Measurements from ENCODE around the gene DENND1A.

The DENND1A gene

DNA sequence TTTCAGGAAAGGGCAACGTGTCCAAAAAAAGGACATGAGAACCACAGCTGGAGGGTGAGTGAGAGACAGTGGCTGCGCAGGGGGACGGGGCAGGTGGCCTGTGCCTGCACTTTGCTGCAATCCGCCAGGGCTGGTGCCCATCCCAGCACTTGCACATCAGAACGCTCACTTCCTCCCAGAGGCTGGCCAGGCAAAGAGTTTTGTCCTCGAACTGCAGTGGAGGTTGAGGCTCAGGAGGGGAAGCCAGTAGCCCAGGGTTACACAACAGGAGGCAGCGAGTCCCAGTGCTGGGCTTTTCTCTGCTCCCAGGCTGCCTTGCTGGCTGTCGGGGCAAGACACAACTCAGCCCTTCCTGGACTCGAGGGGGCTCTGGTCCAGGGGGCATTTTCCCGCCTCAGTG lies 540.9 kb downstream of the DENND1A start:
- no peak overlapping the region for H3K4me3 ChIP-seq (ENCODE audit: low read length)
- no peak for TF ChIP-seq ZNF274 (IDR thresholded peaks at IDR 0.05; ENCODE audit: low read depth, low read length)

DNA sequence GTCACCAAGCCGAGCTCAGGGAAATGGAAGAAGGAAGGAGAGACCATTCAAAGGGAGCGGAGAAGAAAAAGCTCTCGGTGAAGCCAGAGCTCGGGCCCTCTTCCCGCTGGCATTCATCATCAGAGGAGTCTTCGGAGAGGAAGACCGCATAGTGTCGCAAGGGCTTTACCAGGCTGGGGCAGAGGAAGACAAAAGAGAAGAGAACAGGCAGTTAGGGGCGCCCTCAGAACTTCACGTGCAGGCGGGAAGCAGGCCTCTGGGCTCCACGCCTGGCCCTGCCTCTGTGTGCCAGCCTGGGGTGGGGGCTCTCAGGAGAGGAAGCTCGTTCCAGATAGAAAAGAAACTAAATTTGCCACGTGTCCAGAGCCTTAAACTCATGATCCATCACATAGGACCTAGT lies 542.2 kb downstream of the DENND1A start:
- TF ChIP-seq ZNF274 (IDR thresholded peaks at IDR 0.05; ENCODE audit: low read depth, low read length), result no peak
- no peak overlapping the region for H3K4me3 ChIP-seq (ENCODE audit: low read length)

DNA sequence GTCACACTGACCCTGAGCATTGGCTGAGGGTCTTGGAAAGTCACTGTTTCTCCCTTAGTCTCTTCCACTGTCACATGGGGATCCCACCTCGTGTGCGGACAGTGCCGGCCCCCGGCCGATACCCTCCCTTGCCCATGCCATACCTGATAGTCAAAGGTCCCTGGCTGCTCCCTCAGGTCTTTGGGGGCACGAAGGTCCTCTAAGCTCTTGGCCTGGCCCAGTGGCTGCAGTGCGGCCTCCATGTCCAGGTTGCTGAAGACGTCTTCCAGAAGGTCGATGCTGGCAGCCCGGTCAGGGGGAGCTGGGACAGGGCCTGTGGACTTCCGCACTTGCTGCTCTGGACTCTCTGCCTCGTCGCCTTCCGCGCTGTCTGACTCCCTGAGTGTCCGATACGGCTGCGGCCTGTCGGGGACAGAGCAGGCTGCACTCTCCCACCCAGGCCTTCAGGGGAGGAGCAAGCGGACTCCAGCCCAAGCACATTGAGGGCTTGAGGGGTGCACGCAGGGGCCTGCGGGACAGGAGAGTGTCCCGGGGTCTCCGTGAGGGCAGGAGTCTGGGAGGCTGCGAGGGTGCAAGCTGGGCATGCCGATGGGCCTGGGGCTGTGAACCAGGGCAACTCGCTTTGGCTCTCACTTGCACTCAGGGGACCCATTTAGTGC lies 546.3 kb downstream of the DENND1A start:
- no peak for TF ChIP-seq ZNF274 (IDR thresholded peaks at IDR 0.05; ENCODE audit: low read depth, low read length)
- no peak overlapping the region for H3K4me3 ChIP-seq (ENCODE audit: low read length)

DNA sequence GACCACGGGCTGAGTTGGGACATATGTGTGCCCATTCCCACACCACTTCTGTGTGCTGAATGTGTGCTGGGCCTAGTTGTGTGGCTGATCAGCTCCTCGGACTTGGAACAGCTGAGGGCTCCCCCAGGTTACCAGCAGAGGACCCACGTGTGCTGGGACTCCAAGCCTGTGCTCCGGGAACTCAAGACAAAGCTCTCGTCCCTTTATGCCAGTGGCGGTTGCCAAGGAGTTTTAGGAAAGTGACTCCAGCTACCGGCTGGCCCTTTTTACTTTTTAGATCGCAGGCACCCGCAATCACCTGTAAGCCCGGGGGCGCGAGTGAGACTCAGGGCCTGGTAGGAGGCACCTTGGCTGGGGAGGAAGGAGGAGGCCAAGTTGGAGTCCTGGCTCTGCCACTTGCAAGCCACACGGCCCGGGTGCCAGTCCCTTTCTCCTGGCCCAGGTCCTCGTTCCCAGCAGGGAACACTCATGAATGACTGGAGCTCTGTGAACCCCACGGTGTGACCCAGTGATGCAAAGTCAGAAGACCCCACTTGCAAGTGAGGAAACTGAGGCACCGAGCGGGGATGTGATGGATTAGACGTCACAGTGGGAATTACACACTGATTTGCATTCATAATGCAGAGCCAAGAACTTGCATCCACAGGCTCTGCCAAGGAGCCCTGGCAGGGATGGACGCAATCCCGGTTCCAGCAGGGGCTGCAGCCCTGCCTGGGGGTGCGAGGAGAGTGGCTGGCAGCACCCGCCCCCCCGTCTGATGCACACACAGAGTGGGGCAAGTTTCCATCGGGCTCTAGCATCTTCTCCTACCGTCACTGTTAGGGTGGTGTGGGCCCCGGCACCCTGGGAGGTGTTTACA lies 547.0 kb downstream of the DENND1A start:
- no peak overlapping the region for H3K4me3 ChIP-seq (ENCODE audit: low read length)
- no peak for TF ChIP-seq ZNF274 (IDR thresholded peaks at IDR 0.05; ENCODE audit: low read depth, low read length)

DNA sequence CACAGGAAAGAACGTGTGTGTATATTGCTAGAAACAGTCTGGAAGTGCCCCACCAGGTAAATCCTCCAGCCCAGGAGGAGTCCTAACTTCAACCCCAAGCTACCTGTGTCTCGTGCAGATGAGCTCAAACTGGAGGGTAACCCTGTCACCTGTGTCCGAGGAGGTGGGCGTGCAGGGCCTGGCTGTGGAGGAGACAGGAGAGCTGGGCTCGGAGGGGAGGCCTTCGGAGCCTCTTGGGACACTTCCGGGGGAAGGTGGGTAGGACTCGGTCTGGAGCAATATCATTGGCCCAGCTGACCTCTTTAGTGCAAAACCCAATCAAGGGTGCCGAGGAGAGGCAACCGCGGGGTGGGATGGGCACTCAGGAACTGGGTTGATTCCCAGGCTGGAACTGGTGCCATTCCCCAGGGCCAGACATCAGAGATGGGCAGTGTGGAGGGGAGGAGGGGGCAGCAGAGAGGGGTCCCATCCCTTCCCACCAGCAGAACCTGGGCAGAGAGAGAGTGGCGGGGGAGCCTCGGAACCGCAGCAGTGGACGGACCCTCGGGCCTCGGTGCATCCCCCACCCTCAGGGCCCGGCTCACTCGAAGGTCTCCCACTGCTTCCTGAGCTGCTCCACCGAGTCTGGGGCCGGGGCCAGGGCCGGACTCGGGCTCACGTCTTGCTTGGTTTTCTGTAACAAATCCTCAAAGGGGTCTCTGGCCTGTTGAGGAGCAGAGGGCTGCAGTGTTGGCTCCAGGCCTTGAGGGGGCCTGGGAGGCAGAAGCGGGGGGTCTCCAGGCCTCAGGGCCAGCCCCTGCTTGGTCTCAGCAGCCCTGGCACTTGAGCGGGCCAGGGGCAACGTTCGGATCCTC lies 548.8 kb downstream of the DENND1A start:
- no peak for TF ChIP-seq ZNF274 (IDR thresholded peaks at IDR 0.05; ENCODE audit: low read depth, low read length)
- no peak overlapping the region for H3K4me3 ChIP-seq (ENCODE audit: low read length)

DNA sequence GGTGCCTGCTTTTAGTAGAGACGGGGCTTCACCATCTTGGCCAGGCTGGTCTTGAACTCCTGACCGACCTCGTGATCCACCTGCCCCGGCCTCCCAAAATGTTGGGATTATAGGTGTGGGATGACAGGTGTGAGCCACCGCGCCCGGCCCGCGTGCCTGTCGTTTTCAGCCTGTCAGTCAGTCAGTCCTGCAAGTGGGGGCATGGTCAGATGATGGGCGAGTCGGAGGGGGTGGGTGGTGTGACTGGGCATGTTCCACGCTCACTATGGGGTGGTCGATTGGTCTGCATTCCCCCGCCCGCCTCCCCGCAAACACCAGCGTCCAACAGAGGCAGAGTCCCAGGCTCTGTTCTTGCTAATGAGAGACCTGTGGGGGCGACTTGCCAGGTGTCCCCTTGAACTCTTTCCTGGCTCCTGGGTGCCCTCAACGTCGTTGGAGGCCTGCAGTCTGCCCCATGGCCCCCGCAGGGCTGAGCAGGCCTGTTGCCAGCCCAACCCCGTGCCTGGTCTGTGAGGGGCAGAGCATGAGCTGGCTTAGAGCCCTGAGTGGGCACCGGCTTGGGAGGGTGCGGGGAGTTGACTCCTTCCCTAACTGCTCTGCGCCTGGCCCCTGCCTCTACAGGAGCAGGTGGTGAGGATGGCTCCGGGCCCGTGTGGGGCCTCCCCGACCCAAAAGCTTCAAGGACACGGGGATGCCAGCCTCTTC lies 550.8 kb downstream of the DENND1A start:
- TF ChIP-seq ZNF274 (IDR thresholded peaks at IDR 0.05; ENCODE audit: low read depth, low read length), result no peak
- H3K4me3 ChIP-seq (ENCODE audit: low read length), result no peak overlapping the region

DNA sequence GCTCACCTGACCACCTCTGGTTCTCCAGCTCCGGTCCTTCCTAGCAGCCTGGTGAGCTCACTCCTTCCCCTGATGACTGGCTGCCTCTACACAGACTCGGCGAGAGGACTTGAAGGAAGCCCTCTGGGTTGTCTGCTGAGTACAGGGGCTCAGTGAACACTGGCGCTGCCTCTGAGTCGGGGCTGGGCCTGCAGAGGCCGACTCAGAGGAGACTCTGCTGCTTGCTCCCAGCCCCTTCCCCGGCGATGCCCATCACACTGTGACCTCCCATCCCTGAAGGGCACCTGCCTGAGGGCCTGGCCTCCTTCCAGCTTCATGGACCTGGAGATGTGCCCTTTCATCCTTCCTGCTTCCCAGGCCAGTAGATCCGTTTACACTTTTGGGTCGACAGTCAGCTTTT lies 551.9 kb downstream of the DENND1A start:
- no peak for TF ChIP-seq ZNF274 (IDR thresholded peaks at IDR 0.05; ENCODE audit: low read depth, low read length)
- no peak overlapping the region for H3K4me3 ChIP-seq (ENCODE audit: low read length)

DNA sequence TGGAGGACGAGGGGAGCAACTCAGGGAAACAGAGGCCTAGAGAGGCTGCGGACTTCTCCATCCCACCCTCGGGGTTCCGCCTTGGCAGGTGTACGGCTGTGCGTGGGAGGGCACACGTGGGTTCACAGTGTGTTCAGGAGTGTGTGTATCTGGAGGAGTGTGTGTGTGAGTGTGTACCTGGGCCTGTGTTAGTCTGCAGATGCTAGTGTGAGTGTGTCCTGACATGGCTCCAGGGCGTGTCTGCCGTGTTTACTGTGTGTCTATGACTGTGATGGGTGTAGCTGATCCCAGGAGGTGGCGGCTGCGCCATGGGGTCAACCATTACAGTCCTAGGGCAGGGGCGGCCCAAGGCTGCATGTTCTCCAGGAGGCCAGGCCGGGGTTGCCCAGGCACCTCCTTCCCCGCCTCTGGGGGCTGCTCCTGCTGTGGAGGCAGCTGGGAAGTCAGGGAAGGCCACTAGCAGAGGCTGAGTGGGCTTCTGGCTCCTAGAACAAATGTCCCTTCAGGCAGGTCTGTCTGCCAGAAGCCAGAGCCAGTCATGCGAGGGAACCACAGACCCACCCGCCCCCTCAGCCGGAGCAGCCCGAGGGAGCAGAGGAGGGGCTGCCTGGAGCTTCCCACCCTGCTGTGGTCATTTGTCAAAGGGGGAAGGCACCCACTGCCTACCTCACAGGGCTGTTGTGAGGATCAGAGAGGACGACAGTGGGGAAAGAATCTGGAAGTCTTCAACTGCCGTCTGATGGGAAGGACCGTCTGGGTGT lies 552.5 kb downstream of the DENND1A start:
- no peak overlapping the region for H3K4me3 ChIP-seq (ENCODE audit: low read length)
- no peak for TF ChIP-seq ZNF274 (IDR thresholded peaks at IDR 0.05; ENCODE audit: low read depth, low read length)

DNA sequence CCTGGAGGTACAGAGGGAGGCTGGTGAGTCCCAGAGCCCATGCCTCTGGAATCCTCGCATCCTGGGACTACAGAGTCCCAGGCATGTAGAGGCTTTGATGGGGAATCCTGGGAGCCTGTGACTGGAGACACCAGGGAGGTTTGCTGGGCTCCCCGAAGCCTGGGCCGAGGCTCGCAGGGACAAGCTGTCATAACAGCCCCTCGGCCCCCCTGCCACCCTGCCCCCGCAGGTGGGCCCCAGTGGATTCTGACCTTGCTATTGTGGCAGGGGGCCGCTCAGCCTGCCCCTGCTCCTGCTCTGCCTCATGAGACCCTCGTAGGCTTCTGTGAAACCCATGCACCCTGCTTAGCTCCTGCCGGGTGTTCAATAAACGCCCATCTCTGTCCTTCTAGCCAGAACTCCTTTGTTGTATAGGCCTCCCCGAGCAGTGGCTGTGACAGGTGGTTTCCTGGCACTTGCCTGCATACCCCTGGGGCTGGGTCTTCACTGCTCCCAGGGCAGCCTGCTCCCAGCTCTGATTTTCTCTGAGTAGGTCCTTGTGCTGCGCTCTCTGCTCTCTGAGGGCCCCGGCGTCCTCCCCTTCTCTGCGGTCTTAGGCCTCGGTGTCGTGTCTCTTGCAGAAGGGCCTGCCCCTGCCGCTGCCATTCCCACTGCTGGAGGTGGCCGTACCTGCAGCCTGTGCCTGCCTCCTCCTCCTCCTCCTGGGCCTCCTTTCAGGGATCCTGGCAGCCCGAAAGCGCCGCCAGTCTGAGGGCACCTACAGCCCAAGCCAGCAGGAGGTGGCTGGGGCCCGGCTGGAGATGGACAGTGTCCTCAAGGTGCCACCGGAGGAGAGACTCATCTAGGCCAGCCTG lies 553.5 kb downstream of the DENND1A start:
- TF ChIP-seq ZNF274 (IDR thresholded peaks at IDR 0.05; ENCODE audit: low read depth, low read length), result no peak
- H3K4me3 ChIP-seq (ENCODE audit: low read length), result no peak overlapping the region

DNA sequence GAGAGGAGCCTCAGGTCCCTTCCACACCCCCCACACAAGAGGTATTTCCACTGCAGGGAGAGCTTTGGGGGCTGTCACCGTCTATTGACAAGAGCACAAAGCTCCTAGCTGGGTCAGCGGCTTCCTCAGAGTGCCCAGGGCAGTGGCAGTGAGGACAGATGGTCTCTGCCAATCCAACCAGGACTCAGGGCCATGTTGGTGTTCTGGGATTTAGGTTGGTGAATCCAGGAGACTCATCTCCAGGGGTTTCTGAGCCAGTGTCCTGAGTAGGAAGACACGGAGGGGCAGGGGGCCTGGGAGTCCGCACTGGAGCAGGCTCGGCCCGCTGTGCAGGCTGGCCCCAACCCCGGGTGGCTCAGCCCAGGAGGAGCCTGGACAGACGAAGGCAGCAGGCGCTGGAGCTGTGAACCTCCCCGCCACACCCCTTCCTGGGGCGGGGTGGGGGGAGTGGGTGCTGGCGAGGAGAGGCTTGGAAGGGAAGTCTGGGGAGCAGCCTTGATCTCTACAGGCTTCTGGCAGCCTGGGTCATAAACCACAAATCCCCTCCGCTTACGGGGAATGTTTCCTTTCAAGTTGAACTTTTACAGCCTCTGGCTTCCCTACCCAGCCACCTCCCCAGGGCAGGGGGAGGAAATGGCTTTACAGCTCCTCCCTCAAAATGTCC lies 554.3 kb downstream of the DENND1A start:
- no peak for TF ChIP-seq ZNF274 (IDR thresholded peaks at IDR 0.05; ENCODE audit: low read depth, low read length)
- no peak overlapping the region for H3K4me3 ChIP-seq (ENCODE audit: low read length)

DNA sequence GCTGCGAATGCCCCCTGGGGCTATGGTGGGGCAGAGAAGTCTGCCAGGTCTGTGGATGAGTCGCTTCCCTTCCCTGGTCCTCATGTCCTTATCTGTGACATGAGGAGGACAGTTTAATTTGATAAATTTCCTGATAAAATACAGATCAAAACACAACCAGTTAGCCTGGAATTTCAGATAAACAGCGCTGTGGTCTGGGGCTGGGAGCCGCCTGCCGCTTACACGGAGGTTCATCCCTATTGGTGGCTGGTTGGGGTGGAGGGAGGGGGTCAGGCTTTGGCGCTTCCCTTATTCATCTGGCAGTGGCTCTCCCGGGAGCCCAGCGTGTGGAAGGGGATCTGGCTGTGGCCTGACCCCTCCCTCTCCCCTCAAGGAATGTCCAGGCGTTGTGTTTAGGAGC lies 556.0 kb downstream of the DENND1A start:
- TF ChIP-seq ZNF274 (IDR thresholded peaks at IDR 0.05; ENCODE audit: low read depth, low read length), result no peak
- H3K4me3 ChIP-seq (ENCODE audit: low read length), result no peak overlapping the region

DNA sequence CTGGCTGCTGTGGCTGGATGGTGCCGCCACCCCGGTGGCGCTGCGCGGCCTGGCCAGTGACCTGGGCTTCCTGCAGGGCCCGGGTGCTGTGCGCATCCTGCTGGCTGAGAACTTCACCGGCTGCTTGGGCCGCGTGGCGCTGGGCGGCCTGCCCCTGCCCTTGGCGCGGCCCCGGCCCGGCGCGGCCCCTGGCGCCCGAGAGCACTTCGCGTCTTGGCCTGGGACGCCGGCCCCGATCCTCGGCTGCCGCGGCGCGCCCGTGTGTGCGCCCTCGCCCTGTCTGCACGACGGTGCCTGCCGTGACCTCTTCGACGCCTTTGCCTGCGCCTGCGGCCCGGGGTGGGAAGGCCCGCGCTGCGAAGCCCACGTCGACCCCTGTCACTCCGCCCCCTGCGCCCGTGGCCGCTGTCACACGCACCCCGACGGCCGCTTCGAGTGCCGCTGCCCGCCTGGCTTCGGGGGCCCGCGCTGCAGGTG lies 556.4 kb downstream of the DENND1A start:
- no peak overlapping the region for H3K4me3 ChIP-seq (ENCODE audit: low read length)
- no peak for TF ChIP-seq ZNF274 (IDR thresholded peaks at IDR 0.05; ENCODE audit: low read depth, low read length)
